ENCODE results near the gene AP1S3. TPM values are rescaled to one million over a fixed set of nuclear protein-coding genes. Genes with fewer than 3 reads are reported as not detected.

The AP1S3 gene
- polyA plus RNA-seq, 1 donor = 6.3 TPM

GRCh38 chr2:223784221-223784772 lies 53.1 kb downstream of the AP1S3 start:
- H3K36me3 ChIP-seq (ENCODE audit: control insufficient read depth, insufficient read depth, low read length) = no peaks in the 10 kb centered on the region
- WGBS (ENCODE audit: insufficient coverage, low lambda C conversion rate) = no CpG with 5 or more reads among the region's 5 CpGs
- H3K9me3 ChIP-seq (ENCODE audit: control insufficient read depth, low read depth, low read length) = no peaks in the 10 kb centered on the region
- H3K4me1 ChIP-seq (ENCODE audit: control insufficient read depth, insufficient read depth, low read length) = no peaks in the 10 kb centered on the region
- H3K27ac ChIP-seq (ENCODE audit: low read length) = no peak overlapping the region
- H3K27me3 ChIP-seq (ENCODE audit: control insufficient read depth, insufficient read depth, low read length) = no peaks in the 10 kb centered on the region
- no peak overlapping the region for H3K4me3 ChIP-seq (ENCODE audit: low read length)
- DNase-seq = no peak

GRCh38 chr2:223782629-223783028 lies 54.8 kb downstream of the AP1S3 start:
- WGBS (ENCODE audit: insufficient coverage, low lambda C conversion rate) = no CpG with 5 or more reads among the region's 3 CpGs
- no peaks in the 10 kb centered on the region for H3K27me3 ChIP-seq (ENCODE audit: control insufficient read depth, insufficient read depth, low read length)
- no peak overlapping the region for H3K4me3 ChIP-seq (ENCODE audit: low read length)
- no peaks in the 10 kb centered on the region for H3K36me3 ChIP-seq (ENCODE audit: control insufficient read depth, insufficient read depth, low read length)
- H3K4me1 ChIP-seq (ENCODE audit: control insufficient read depth, insufficient read depth, low read length) = no peaks in the 10 kb centered on the region
- DNase-seq = no peak
- H3K27ac ChIP-seq (ENCODE audit: low read length) = no peak overlapping the region
- no peaks in the 10 kb centered on the region for H3K9me3 ChIP-seq (ENCODE audit: control insufficient read depth, low read depth, low read length)

GRCh38 chr2:223781560-223781959 lies 55.8 kb downstream of the AP1S3 start:
- no CpG with 5 or more reads among the region's 3 CpGs for WGBS (ENCODE audit: insufficient coverage, low lambda C conversion rate)
- DNase-seq = no peak
- no peak overlapping the region for H3K27ac ChIP-seq (ENCODE audit: low read length)

GRCh38 chr2:223779877-223780276 lies 57.5 kb downstream of the AP1S3 start:
- H3K9me3 ChIP-seq (ENCODE audit: control insufficient read depth, low read depth, low read length) = no peaks in the 10 kb centered on the region
- no peaks in the 10 kb centered on the region for H3K4me1 ChIP-seq (ENCODE audit: control insufficient read depth, insufficient read depth, low read length)
- no peak overlapping the region for H3K27ac ChIP-seq (ENCODE audit: low read length)
- no CpG with 5 or more reads among the region's 7 CpGs for WGBS (ENCODE audit: insufficient coverage, low lambda C conversion rate)
- no peaks in the 10 kb centered on the region for H3K27me3 ChIP-seq (ENCODE audit: control insufficient read depth, insufficient read depth, low read length)
- no peak overlapping the region for H3K4me3 ChIP-seq (ENCODE audit: low read length)
- H3K36me3 ChIP-seq (ENCODE audit: control insufficient read depth, insufficient read depth, low read length) = no peaks in the 10 kb centered on the region
- DNase-seq = peak in 1 of 2 donors; percentile 27

More at GRCh38 chr2:223781560-223781959, 55.8 kb downstream of the AP1S3 start:
- no peak overlapping the region for H3K4me3 ChIP-seq (ENCODE audit: low read length)
- no peaks in the 10 kb centered on the region for H3K36me3 ChIP-seq (ENCODE audit: control insufficient read depth, insufficient read depth, low read length)
- no peaks in the 10 kb centered on the region for H3K9me3 ChIP-seq (ENCODE audit: control insufficient read depth, low read depth, low read length)
- no peaks in the 10 kb centered on the region for H3K27me3 ChIP-seq (ENCODE audit: control insufficient read depth, insufficient read depth, low read length)
- H3K4me1 ChIP-seq (ENCODE audit: control insufficient read depth, insufficient read depth, low read length) = no peaks in the 10 kb centered on the region

- no peak overlapping the region for H3K27ac ChIP-seq (ENCODE audit: low read length)
- H3K4me3 ChIP-seq (ENCODE audit: low read length) = no peak overlapping the region
- WGBS (ENCODE audit: insufficient coverage, low lambda C conversion rate) = 100% methylated on average over 1 of the region's 8 CpGs
- H3K4me1 ChIP-seq (ENCODE audit: control insufficient read depth, insufficient read depth, low read length) = no peaks in the 10 kb centered on the region
- no peaks in the 10 kb centered on the region for H3K27me3 ChIP-seq (ENCODE audit: control insufficient read depth, insufficient read depth, low read length)
- H3K36me3 ChIP-seq (ENCODE audit: control insufficient read depth, insufficient read depth, low read length) = no peaks in the 10 kb centered on the region
- H3K9me3 ChIP-seq (ENCODE audit: control insufficient read depth, low read depth, low read length) = no peaks in the 10 kb centered on the region
- DNase-seq = no peak
Measured at GRCh38 chr2:223774193-223774592, 63.2 kb downstream of the AP1S3 start.

GRCh38 chr2:223772363-223772762 lies 65.0 kb downstream of the AP1S3 start:
- 79% methylated on average over 3 of the region's 3 CpGs for WGBS (ENCODE audit: insufficient coverage, low lambda C conversion rate)
- no peaks in the 10 kb centered on the region for H3K4me1 ChIP-seq (ENCODE audit: control insufficient read depth, insufficient read depth, low read length)
- no peak overlapping the region for H3K27ac ChIP-seq (ENCODE audit: low read length)
- H3K27me3 ChIP-seq (ENCODE audit: control insufficient read depth, insufficient read depth, low read length) = no peaks in the 10 kb centered on the region
- DNase-seq = no peak
- H3K36me3 ChIP-seq (ENCODE audit: control insufficient read depth, insufficient read depth, low read length) = no peaks in the 10 kb centered on the region
- H3K9me3 ChIP-seq (ENCODE audit: control insufficient read depth, low read depth, low read length) = no peaks in the 10 kb centered on the region
- no peak overlapping the region for H3K4me3 ChIP-seq (ENCODE audit: low read length)

- no peak for DNase-seq
- H3K4me3 ChIP-seq (ENCODE audit: low read length) = no peak overlapping the region
- no peaks in the 10 kb centered on the region for H3K36me3 ChIP-seq (ENCODE audit: control insufficient read depth, insufficient read depth, low read length)
- no peaks in the 10 kb centered on the region for H3K9me3 ChIP-seq (ENCODE audit: control insufficient read depth, low read depth, low read length)
- H3K27me3 ChIP-seq (ENCODE audit: control insufficient read depth, insufficient read depth, low read length) = no peaks in the 10 kb centered on the region
- no peak overlapping the region for H3K27ac ChIP-seq (ENCODE audit: low read length)
- WGBS (ENCODE audit: insufficient coverage, low lambda C conversion rate) = 88% methylated on average over 1 of the region's 4 CpGs
- H3K4me1 ChIP-seq (ENCODE audit: control insufficient read depth, insufficient read depth, low read length) = no peaks in the 10 kb centered on the region
Measured at GRCh38 chr2:223771475-223771874, 65.9 kb downstream of the AP1S3 start.

GRCh38 chr2:223768179-223768578 lies 69.2 kb downstream of the AP1S3 start:
- no peaks in the 10 kb centered on the region for H3K4me1 ChIP-seq (ENCODE audit: control insufficient read depth, insufficient read depth, low read length)
- H3K27ac ChIP-seq (ENCODE audit: low read length) = no peak overlapping the region
- DNase-seq = no peak
- H3K27me3 ChIP-seq (ENCODE audit: control insufficient read depth, insufficient read depth, low read length) = no peaks in the 10 kb centered on the region
- H3K36me3 ChIP-seq (ENCODE audit: control insufficient read depth, insufficient read depth, low read length) = no peaks in the 10 kb centered on the region
- H3K9me3 ChIP-seq (ENCODE audit: control insufficient read depth, low read depth, low read length) = no peaks in the 10 kb centered on the region
- H3K4me3 ChIP-seq (ENCODE audit: low read length) = no peak overlapping the region
- WGBS (ENCODE audit: insufficient coverage, low lambda C conversion rate) = 80% methylated on average over 1 of the region's 3 CpGs

- Histone ChIP-seq H3K4me1 (ENCODE audit: control insufficient read depth, insufficient read depth, low read length) (peaks cover 8% of the 10 kb centered on the region), H3K9me3 (ENCODE audit: control insufficient read depth, low read depth, low read length) (no peaks in the 10 kb centered on the region), H3K27ac (ENCODE audit: low read length) (no peak overlapping the region), H3K27me3 (ENCODE audit: control insufficient read depth, insufficient read depth, low read length) (no peaks in the 10 kb centered on the region), H3K4me3 (ENCODE audit: low read length) (no peak overlapping the region), H3K36me3 (ENCODE audit: control insufficient read depth, insufficient read depth, low read length) (no peaks in the 10 kb centered on the region)
- DNase-seq = no peak
Measured at GRCh38 chr2:223767341-223767740, 70.0 kb downstream of the AP1S3 start.

GRCh38 chr2:223765221-223765785 lies 72.1 kb downstream of the AP1S3 start:
- no peaks in the 10 kb centered on the region for H3K36me3 ChIP-seq (ENCODE audit: control insufficient read depth, insufficient read depth, low read length)
- no peak overlapping the region for H3K27ac ChIP-seq (ENCODE audit: low read length)
- WGBS (ENCODE audit: insufficient coverage, low lambda C conversion rate) = 96% methylated on average over 3 of the region's 6 CpGs

GRCh38 chr2:223764796-223765195 lies 72.6 kb downstream of the AP1S3 start:
- no peaks in the 10 kb centered on the region for H3K36me3 ChIP-seq (ENCODE audit: control insufficient read depth, insufficient read depth, low read length)
- no peaks in the 10 kb centered on the region for H3K27me3 ChIP-seq (ENCODE audit: control insufficient read depth, insufficient read depth, low read length)
- DNase-seq = no peak
- no peaks in the 10 kb centered on the region for H3K9me3 ChIP-seq (ENCODE audit: control insufficient read depth, low read depth, low read length)
- no CpG with 5 or more reads among the region's 1 CpG for WGBS (ENCODE audit: insufficient coverage, low lambda C conversion rate)
- H3K4me1 ChIP-seq (ENCODE audit: control insufficient read depth, insufficient read depth, low read length) = peaks cover 10% of the 10 kb centered on the region
- no peak overlapping the region for H3K4me3 ChIP-seq (ENCODE audit: low read length)
- no peak overlapping the region for H3K27ac ChIP-seq (ENCODE audit: low read length)

More at GRCh38 chr2:223765221-223765785, 72.1 kb downstream of the AP1S3 start:
- H3K4me3 ChIP-seq (ENCODE audit: low read length) = no peak overlapping the region
- DNase-seq = no peak
- peaks cover 9% of the 10 kb centered on the region for H3K4me1 ChIP-seq (ENCODE audit: control insufficient read depth, insufficient read depth, low read length)
- H3K9me3 ChIP-seq (ENCODE audit: control insufficient read depth, low read depth, low read length) = no peaks in the 10 kb centered on the region
- H3K27me3 ChIP-seq (ENCODE audit: control insufficient read depth, insufficient read depth, low read length) = no peaks in the 10 kb centered on the region

Measured in large intestine (tissue), 3 donors.